HUDEP-2 (cell line): ENCODE measurements around the gene RBM47.
"Not testable (repeated sequence)": the region's sequence is repeated elsewhere in the genome, so short reads cannot be mapped to it uniquely, and the experiment has no call there.

ENCODE experiments used
- DNase-seq, 76 experiments: peaks; one replicate each; lab custom pipeline; 2025; ENCODE audit not compliant: unreplicated experiment in 76 of 76; lab: John Stamatoyannopoulos, UW

The RBM47 gene

DNA sequence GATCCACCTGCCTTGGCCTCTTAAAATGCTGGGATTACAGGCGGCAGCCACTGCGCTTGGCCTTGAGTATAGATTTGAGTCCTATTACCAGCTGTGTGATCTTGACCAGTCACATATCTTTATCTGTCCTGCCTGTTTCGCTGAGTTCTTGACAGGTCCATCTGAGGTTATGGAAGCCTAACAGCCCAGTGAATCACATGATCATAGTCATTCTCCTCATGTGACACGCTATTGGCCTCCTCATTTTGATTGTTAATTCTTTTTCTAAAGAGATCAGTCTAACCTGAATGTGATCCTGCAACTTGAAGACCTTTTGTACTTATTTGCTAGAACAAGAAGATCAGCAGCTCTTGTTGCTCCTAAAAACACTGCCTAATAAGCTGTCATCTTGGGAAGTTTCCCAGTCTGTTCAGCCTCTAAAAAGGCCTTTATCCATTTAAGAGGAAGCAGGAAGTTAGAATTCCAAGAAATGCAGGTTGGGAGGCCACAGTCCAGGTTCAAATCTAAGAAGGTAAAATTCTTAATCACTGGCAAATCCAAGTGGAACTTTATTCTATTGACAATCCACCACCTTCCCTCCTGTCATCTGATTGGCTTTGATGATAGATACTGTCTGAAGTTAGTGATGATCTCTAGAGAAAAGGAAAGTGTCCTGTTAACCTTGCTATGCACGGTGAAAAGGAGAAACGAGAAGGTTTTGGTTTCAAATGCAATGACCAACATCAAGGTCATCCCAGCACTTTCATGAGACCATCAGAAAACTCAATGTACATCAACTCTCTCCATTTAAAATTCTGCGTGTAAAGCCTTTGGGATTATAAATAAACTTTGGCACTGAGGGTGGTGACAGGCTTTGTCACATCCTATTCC is 207.6 kb downstream of the RBM47 start:
- no peak for DNase-seq

- no peak for DNase-seq
These were observed 210.3 kb downstream of the RBM47 start for GRCh38 chr4:40419231-40419912.

DNA sequence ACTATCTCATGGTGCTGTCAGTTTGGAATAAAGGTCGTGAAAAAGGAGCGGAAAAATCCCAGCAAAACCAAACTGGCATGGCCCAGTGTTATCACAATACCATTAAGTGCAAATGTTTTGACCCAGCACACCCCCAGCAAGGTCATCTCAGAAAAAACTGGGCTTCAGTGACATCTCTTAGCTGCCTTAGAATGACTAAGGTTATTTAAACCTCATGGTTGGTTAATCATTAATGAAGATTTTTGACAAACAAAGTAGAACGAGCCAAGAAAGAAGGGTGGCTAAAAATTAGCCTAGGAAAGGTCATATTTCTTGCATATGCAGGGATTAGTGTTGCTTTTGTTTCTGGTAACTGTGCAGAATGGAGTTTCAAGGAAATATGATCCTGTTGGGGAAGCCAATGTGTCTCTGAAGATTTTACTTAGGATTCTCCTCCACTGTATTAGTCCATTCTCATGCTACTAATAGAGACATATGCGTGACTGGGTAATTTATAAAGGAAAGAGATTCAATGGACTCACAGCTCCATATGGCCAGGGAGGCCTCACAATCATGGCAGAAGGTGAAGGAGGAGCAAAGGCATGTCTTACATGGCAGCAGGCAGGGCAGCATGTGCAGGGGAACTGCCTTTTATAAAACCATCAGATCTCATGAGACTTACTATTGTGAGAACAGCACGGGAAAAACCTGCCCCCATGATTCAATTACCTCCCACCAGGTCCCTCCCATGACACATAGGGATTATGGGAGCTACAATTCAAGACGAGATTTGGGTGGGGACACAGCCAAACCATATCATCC is 211.0 kb downstream of the RBM47 start:
- no peak for DNase-seq

- no peak for DNase-seq
These were observed 211.7 kb downstream of the RBM47 start for GRCh38 chr4:40417941-40418340.

DNA sequence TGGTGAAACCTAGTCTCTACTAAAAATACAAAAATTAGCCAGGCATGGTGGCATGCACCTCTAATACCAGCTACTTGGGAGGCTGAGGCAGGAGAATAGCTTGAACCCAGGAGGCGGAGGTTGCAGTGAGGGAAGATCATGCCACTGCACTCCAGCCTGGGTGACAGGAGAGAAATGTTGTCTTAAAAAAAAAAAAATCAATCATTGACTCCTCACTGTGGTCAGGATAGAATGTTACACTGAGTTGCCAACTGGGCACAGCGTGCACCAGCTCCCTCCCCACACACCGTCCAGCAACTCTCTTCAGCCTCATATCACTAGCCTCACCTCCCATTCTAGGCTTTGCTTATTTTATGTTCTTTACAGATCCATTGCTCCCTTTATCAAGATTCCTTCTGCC is 215.0 kb downstream of the RBM47 start:
- no peak for DNase-seq

GRCh38 chr4:40412866-40413795 is 216.5 kb downstream of the RBM47 start:
- DNase-seq, result no peak

GRCh38 chr4:40412388-40412787 is 217.3 kb downstream of the RBM47 start:
- DNase-seq, result no peak

DNA sequence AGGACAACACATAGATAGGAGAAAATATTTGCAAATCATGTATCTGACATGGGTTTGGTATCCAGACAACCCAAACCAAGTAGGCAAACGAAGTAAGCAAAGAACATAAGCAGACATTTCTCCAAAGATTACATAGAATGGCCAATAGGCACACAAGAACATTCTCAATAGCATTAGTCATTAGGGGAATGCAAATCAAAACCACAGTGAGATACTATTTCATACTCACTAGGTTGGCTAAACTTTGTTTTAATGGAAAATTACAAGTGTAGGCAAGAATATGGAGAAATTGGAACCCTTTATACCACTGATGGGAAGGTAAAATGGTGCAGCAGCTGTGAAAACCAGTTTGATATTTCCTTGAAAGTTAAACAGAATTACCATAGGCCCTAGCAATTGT is 219.8 kb downstream of the RBM47 start:
- DNase-seq, result no peak

DNA sequence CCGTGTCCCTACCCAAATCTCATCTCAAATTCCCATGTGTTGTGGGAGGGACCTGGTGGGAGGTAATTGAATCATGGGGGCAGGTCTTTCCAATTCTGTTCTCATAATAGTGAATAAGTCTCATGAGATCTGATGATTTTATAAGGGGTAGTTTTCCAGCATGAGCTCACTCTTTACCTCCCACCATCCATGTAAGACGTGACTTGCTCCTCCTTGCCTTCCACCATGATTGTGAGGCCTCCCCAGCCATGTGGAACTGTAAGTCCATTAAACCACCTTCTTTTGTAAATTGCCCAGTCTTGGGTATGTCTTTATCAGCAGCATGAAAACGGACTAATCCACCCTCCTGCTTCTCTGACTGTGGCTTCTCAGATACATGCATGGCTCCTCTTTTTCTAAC is 222.2 kb downstream of the RBM47 start:
- not testable (repeated sequence) for DNase-seq

DNA sequence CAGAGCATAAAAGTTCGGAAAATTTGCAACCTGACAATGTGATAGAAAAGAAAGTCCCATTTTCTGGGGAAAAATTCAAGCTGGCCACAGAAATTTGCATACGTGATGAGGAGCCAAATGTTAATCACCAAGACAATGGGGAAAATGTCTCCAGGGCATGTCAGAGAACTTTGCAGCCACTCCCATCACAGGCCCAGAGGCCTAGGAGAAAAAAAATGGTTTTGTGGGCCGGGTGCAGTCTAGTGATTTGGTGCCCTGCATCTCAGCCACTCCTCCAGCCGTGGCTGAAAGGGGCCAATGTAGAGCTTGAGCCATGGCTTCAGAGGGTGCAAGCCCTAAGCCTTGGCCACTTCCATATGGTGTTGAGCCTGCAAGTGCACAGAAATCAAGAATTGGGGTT is 223.3 kb downstream of the RBM47 start:
- DNase-seq, result no peak

DNA sequence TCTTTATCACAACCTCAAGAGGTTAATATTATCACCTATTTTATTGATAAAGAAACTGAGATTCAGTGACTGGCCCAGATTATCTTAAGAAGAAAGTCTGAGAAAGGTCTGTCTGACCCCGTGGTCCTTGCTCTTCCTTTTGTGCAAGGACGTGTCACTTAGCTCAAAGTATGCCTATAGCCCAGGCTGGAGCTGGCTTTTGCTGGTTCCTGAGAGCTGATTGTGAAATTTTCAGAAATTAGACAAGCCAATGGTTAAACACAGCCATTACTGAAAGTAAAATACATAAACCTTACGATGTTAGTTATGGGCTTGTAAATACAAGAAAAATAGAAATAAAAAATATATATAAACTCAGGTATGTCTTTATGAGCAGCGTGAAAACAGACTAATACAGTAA is 224.5 kb downstream of the RBM47 start:
- DNase-seq, result no peak

- DNase-seq, result no peak
These were observed 226.6 kb downstream of the RBM47 start for GRCh38 chr4:40403081-40403480.

DNA sequence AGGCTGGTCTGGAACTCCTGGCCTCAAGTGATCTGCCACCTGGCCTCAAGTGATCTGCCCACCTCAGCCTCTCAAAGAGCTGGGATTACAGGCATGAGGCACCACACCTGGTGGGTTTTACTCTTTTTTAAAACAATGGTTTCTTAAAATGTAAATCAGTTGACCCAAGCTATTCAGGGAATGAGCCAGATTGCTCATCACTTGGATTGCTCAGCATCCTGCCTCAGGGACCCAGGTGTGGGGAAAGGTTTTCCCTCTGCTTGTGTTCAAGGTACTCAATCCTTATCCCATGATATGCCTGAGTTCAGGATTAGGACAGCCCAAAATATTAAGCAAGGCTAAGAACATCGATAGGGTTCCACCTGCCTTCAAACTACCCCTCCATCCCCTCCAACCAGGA is 227.1 kb downstream of the RBM47 start:
- no peak for DNase-seq

- DNase-seq, result no peak
These were observed 228.0 kb downstream of the RBM47 start for GRCh38 chr4:40401631-40402030.

GRCh38 chr4:40401096-40401495 is 228.6 kb downstream of the RBM47 start:
- DNase-seq, result no peak

GRCh38 chr4:40399578-40399977 is 230.1 kb downstream of the RBM47 start:
- no peak for DNase-seq

GRCh38 chr4:40395908-40396793 is 233.5 kb downstream of the RBM47 start:
- no peak for DNase-seq

- DNase-seq, result no peak
These were observed 234.3 kb downstream of the RBM47 start for GRCh38 chr4:40395166-40395900.

DNA sequence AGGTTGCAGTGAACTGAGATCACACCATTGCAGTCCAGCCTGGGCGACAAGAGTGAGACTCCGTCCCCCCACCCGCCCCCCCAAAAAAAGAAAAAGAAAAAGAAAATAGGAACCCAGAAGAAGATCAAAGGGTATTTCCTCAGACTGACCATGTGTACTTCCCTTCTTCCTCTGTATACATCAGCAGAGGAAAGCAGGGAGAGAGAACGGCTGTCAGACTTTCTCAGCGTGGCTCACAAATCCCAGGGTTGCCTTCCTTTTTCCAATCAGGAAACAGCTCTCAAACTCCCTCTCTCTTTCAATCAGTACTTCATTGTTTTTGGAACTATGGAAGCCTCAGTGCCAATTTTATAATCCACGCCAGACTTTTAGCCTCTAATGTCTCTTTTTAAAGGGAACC is 235.4 kb downstream of the RBM47 start:
- no peak for DNase-seq
